HepG2 (cell line): ENCODE results near the gene BMP2. TPM values are rescaled to one million over a fixed set of nuclear protein-coding genes. Genes with fewer than 3 reads are reported as not detected.

Experiments used
- ATAC-seq: fragments of 200-7000 bp; cut with Tn5 transposase; 3 replicates; pipeline ENCODE4 v1.9.1; 2020; ENCODE audit warnings: mild to moderate bottlenecking, moderate library complexity
- BruUV-seq: library from RNA; stranded (reverse); fragments of 400-500 nt; replicated peaks from 2 replicates; lab custom pipeline; 2021; lab: Mats Ljungman, UMichigan
- CTCF ChIA-PET: fragments of 300-600 bp; formaldehyde crosslinking; extraction: SDS; loops from one replicate; lab custom pipeline; 2021; ENCODE audit warnings: low total read pairs, inconsistent platforms, low intra/inter-chr PET ratio; lab: Yijun Ruan, JAX
- POLR2A ChIA-PET: fragments of 350-600 bp; sonication (Branson Sonifier 250); formaldehyde crosslinking; loops from one replicate; lab custom pipeline; 2020; ENCODE audit warnings: antibody characterized with exemption, inconsistent platforms; lab: Yijun Ruan, JAX
- DNase-seq: peaks from one replicate; pipeline ENCODE4 v3.0.0-alpha.2; 2015; ENCODE audit warnings: low spot score
- FAIRE-seq: peaks from 3 replicates; lab custom pipeline; 2011; peaks lifted over from hg19 to GRCh38; lab: Jason Lieb, UNC
- H2AFZ ChIP-seq: one replicate; pipeline ENCODE4 v1.6.1; 2011; ENCODE audit warnings: low read length, inconsistent platforms
- H3K27ac ChIP-seq: fragments of 300-600 bp; 3 replicates; pipeline ENCODE4 v1.8.0; 2011; ENCODE audit warnings: mixed run types, mild to moderate bottlenecking, mixed read lengths, low read length, inconsistent platforms; ENCODE audit not compliant: insufficient read depth; ENCODE audit errors: extremely low read length
- H3K27me3 ChIP-seq, 2 experiments: fragments of 200-600 bp in 1 of 2; 2 replicates in 1 of 2; 3 replicates in 1 of 2; pipeline versions ENCODE4 v1.6.0 to v1.8.0; 2011; ENCODE audit warnings: low read length in 2 of 2, mild to moderate bottlenecking in 2 of 2, moderate library complexity in 2 of 2, inconsistent platforms in 1 of 2; ENCODE audit not compliant: insufficient read depth in 2 of 2, control insufficient read depth in 1 of 2
- H3K36me3 ChIP-seq, 2 experiments: fragments of 200-600 bp in 1 of 2; replicated peaks in 1 of 2; 2 replicates in 1 of 2; 3 replicates in 1 of 2; pipeline versions ENCODE4 v1.5.1 to v1.8.0; 2011; ENCODE audit warnings: low read length in 2 of 2, inconsistent platforms in 1 of 2; ENCODE audit not compliant: insufficient read depth in 2 of 2, control insufficient read depth in 1 of 2
- H3K4me1 ChIP-seq: 2 replicates; pipeline ENCODE4 v1.5.1; 2012; ENCODE audit warnings: low read length, inconsistent platforms; ENCODE audit not compliant: insufficient read depth
- H3K4me2 ChIP-seq: 2 replicates; pipeline ENCODE4 v1.6.0; 2011; ENCODE audit warnings: low read depth, low read length, inconsistent platforms
- H3K4me3 ChIP-seq, 3 experiments: fragments of 200-600 bp in 1 of 3; sonication (generic), shearing (Covaris generic) in 1 of 3; replicated peaks in 1 of 3; 2 replicates each; pipeline ENCODE4 v1.5.1; 2011 to 2016; ENCODE audit warnings: low read length in 3 of 3, inconsistent platforms in 2 of 3, low read depth in 2 of 3, mild to moderate bottlenecking in 2 of 3, control low read depth in 1 of 3, mixed read lengths in 1 of 3; ENCODE audit not compliant: insufficient read depth in 1 of 3
- H3K79me2 ChIP-seq: one replicate; pipeline ENCODE4 v1.6.1; 2011; ENCODE audit warnings: low read length, inconsistent platforms; ENCODE audit not compliant: insufficient read depth
- H3K9ac ChIP-seq: 2 replicates; pipeline ENCODE4 v1.6.0; 2011; ENCODE audit warnings: mild to moderate bottlenecking, low read depth, low read length, inconsistent platforms; ENCODE audit not compliant: insufficient read depth
- H3K9me3 ChIP-seq: 2 replicates; pipeline ENCODE4 v1.5.1; 2012; ENCODE audit warnings: mild to moderate bottlenecking, low read length
- H4K20me1 ChIP-seq: 2 replicates; pipeline ENCODE4 v1.6.0; 2011; ENCODE audit warnings: inconsistent platforms, mild to moderate bottlenecking, low read length, moderate library complexity; ENCODE audit not compliant: insufficient read depth
- RBFOX2 ChIP-seq: fragments of 200-400 bp; formaldehyde crosslinking; IDR thresholded peaks from 2 replicates; pipeline ENCODE4 v1.6.1; 2017; ENCODE audit warnings: low read depth, mild to moderate bottlenecking, low read length
- SRSF1 ChIP-seq: fragments of 200-400 bp; formaldehyde crosslinking; optimal IDR thresholded peaks from 2 replicates; pipeline ENCODE3; 2017; ENCODE audit warnings: mild to moderate bottlenecking, low read depth, low read length, moderate library complexity
- ZNF318 ChIP-seq: sonication (generic); formaldehyde crosslinking; IDR thresholded peaks from 2 replicates; pipeline ENCODE4 v1.4.0; 2020; ENCODE audit warnings: mild to moderate bottlenecking, missing genetic modification reagents
- ZNF407 ChIP-seq: sonication (generic); formaldehyde crosslinking; IDR thresholded peaks from one replicate; pipeline ENCODE4 v1.5.1; 2020; ENCODE audit warnings: mild to moderate bottlenecking, missing genetic modification reagents; ENCODE audit errors: not compliant biosample characterization
- ZSCAN9 ChIP-seq: IDR thresholded peaks from 2 replicates; pipeline ENCODE4 v1.6.1; 2016; ENCODE audit warnings: borderline replicate concordance
- WGBS: methylation state at CpG from one replicate; pipeline ENCODE4 v1.1.6; 2017; ENCODE audit warnings: low lambda C conversion rate; 5-methylcytosine and 5-hydroxymethylcytosine counted together
- in situ Hi-C: cut with HindIII; loops from 2 replicates; pipeline ENCODE4 v1.10.0; 2017; ENCODE audit warnings: low pct_unique_long_range_greater_than_20kb; ENCODE audit not compliant: extremely low pct_ligation_motif_present
- intact Hi-C: fragments of 100-400 bp; cut with micrococcal nuclease; formaldehyde crosslinking; loops from one replicate; pipeline ENCODE4 v1.10.0; 2022; ENCODE audit not compliant: unreplicated experiment
- polyA plus RNA-seq, 8 experiments: library from polyadenylated mRNA; depleted of rRNA in 3 of 8; stranded (reverse) in 7 of 8; unstranded in 1 of 8; fragments of >200 nt; fragmentation: Illumina TruSeq in 4 of 8; extraction: Trizol in 4 of 8; gene quantifications; 2 replicates each; pipeline versions ENCODE4 v1.2.1 to v1.2.3, GENCODE V29; 2011 to 2016; ENCODE audit warnings: low read depth in 4 of 8, missing spikeins in 1 of 8, mixed read lengths in 1 of 8; ENCODE audit not compliant: insufficient read depth in 1 of 8
- total RNA-seq, 5 experiments: library from RNA; depleted of rRNA; stranded (reverse); fragments of >200 nt; fragmentation: Illumina TruSeq; extraction: Trizol; gene quantifications; 2 replicates each; pipeline ENCODE4 v1.2.3, GENCODE V29; 2016; ENCODE audit warnings: low read depth in 1 of 5

Gene BMP2
- total and polyA plus RNA-seq, 2 of the 13 experiments (the other 11 are each of a cell fraction or from before 2014, with no cell fraction given) = 0.02 to 0.03 TPM

GRCh38 chr20:6735942-6736845 lies 31.3 kb upstream of the BMP2 start:
- Histone ChIP-seq H4K20me1 (no peaks in the 10 kb centered on the region), H3K9ac (no peak overlapping the region), H3K27ac (no peak overlapping the region), H3K9me3 (no peaks in the 10 kb centered on the region), H3K4me3 (no peak overlapping the region), H3K79me2 (no peaks in the 10 kb centered on the region), H3K36me3 (no peaks in the 10 kb centered on the region), H3K27me3 (no peaks in the 10 kb centered on the region), H3K4me2 (no peak overlapping the region), H2AFZ (no peak overlapping the region), H3K4me1 (no peaks in the 10 kb centered on the region)
- CTCF ChIA-PET = no interaction called here
- ATAC-seq (no peak), FAIRE-seq (no peak), DNase-seq (no peak)
- POLR2A ChIA-PET = no interaction called here
- WGBS = 27% methylated on average over 8 of the region's 8 CpGs
- in situ Hi-C loops (no loop called here), intact Hi-C loops (no loop called here)
- no TSS peak for BruUV-seq
- TF ChIP-seq ZNF407 (CRISPR knock-in tag) (no peak), ZSCAN9 (CRISPR knock-in tag) (no peak), RBFOX2 (no peak), ZNF318 (CRISPR knock-in tag) (no peak), SRSF1 (no peak)
